ENCODE data around the gene TNNT2. TPM values are rescaled to one million over a fixed set of nuclear protein-coding genes. Genes with fewer than 3 reads are reported as not detected.

Gene TNNT2
- total and polyA plus RNA-seq, 2 of the 8 experiments (the other 6 are each of a cell fraction or from before 2014, with no cell fraction given) = 3.1 to 21.0 TPM

DNA sequence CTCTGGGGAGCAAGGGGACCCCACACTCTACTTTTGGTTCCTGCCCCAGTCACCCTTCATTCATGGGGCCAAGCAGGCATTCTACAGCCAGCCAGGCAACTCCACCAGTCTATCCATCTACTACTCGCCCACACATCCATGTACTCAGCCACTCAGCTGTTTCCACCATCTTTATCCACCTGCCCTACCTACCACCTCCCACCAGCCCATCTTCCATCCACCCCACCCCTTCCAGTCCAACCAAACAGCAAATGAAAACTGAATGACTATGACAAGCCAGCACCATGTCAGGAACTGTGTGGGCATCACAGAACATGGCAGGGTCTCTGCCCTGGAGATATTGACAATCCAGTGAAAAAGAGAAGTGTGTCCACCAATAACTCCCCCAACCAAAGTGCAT, 13.7 kb upstream of the TNNT2 start:
- ChIA-PET POLR2A (ENCODE audit: partially characterized antibody) (interaction anchor here (1.7 to 1.8 kb wide), 2 partner anchors 9 to 14 kb away, joined by 5 read pairs; no protein-coding TSS in a partner anchor), CTCF (ENCODE audit: partially characterized antibody) (interaction anchor here (1.2 to 15.3 kb wide), 5 partner anchors 12 to 57 kb away, joined by 4 to 268 read pairs (median 15); partner anchors contain the start of gene TNNT2)
- H2AK5ac ChIP-seq (ENCODE audit: low read depth, low read length) = no peak overlapping the region; the same call in 1 of the 2 replicates
- H3K27ac ChIP-seq (ENCODE audit: low read depth, low read length) = no peak overlapping the region
- H2BK120ac ChIP-seq (replicated peaks; ENCODE audit: low read depth, low read length) = no peak overlapping the region
- no peak overlapping the region for H2BK20ac ChIP-seq (ENCODE audit: low read length)
- H4K5ac ChIP-seq (ENCODE audit: insufficient read length, low read depth, low read length) = no peak overlapping the region
- H3K56ac ChIP-seq (replicated peaks; ENCODE audit: insufficient read length, low read depth, low read length) = no peak overlapping the region
- H3K23me2 ChIP-seq (ENCODE audit: low read depth, low read length) = 0 out of 2 replicates have a peak, but pooled peaks cover 2% of the 10 kb centered on the region
- H3K4ac ChIP-seq (replicated peaks; ENCODE audit: insufficient read length, low read depth, low read length) = no peak overlapping the region
- H3K4me3 ChIP-seq (ENCODE audit: extremely low read depth in 1 of 4, insufficient read depth in 2 of 4, low read depth in 3 of 4, low read length in 4 of 4) = no peak overlapping the region
- peaks cover 0 to 4% (median 2%) of the 10 kb centered on the region in 4 experiments; a peak in 2 of 8 replicates for H3K36me3 ChIP-seq (ENCODE audit: control insufficient read depth in 2 of 4, insufficient read depth in 4 of 4, low read length in 3 of 4)
- no peak for FAIRE-seq
- no peaks in the 10 kb centered on the region for H3K27me3 ChIP-seq (replicated peaks in 1 of 4; ENCODE audit: control insufficient read depth in 3 of 4, extremely low read depth in 1 of 4, insufficient read depth in 3 of 4, low read length in 3 of 4)
- H2AFZ ChIP-seq (ENCODE audit: low read length) = no peak overlapping the region
- no peaks in the 10 kb centered on the region for H3K9me3 ChIP-seq (ENCODE audit: insufficient read depth in 2 of 2, low read depth in 1 of 2, low read length in 1 of 2)
- H3K23ac ChIP-seq (ENCODE audit: insufficient read length) = no peak overlapping the region
- H2BK15ac ChIP-seq (ENCODE audit: low read length) = no peak overlapping the region
- no peak overlapping the region for H4K8ac ChIP-seq (ENCODE audit: extremely low read depth, insufficient read depth, low read length)
- H3K14ac ChIP-seq (ENCODE audit: insufficient read length) = no peak overlapping the region
- no peak overlapping the region for H3K4me2 ChIP-seq (ENCODE audit: insufficient read depth in 1 of 2, low read depth in 2 of 2, low read length in 2 of 2)
- H2BK5ac ChIP-seq (ENCODE audit: low read depth, low read length) = no peak overlapping the region
- DNase-seq (ENCODE audit: low read depth in 1 of 2, low spot score in 2 of 2) = no peak
- H3K18ac ChIP-seq (ENCODE audit: extremely low read depth, low read length) = no peak overlapping the region
- peaks cover 0 to 11% (median 7%) of the 10 kb centered on the region in 4 experiments; a peak in 5 of 7 replicates for H3K4me1 ChIP-seq (replicated peaks in 1 of 4; ENCODE audit: control insufficient read depth in 3 of 4, insufficient read depth in 4 of 4, low read length in 3 of 4)
- H3K79me2 ChIP-seq (ENCODE audit: control insufficient read depth in 1 of 2, insufficient read depth in 2 of 2, low read length in 2 of 2) = no peaks in the 10 kb centered on the region; a peak in 1 of 4 replicates
- peaks cover 0 to 2% of the 10 kb centered on the region in 2 experiments for H4K20me1 ChIP-seq (replicated peaks in 1 of 2; ENCODE audit: control insufficient read depth in 1 of 2, insufficient read depth in 2 of 2, low read length in 2 of 2)
- no peak overlapping the region for H4K91ac ChIP-seq (replicated peaks; ENCODE audit: insufficient read length, low read length)
- 75% methylated on average over 1 of the region's 1 CpG; no CpG with 5 or more reads in 1 of the 2 experiments for WGBS, 2 experiments (ENCODE audit: extremely low coverage in 1 of 2, insufficient coverage in 1 of 2, insufficient read length in 1 of 2, insufficient replicate concordance in 2 of 2, low coverage in 1 of 2, low lambda C conversion rate in 2 of 2, missing lambda C conversion rate in 1 of 2)
- H3K9ac ChIP-seq (replicated peaks in 1 of 4; ENCODE audit: extremely low read depth in 1 of 4, low read depth in 3 of 4, low read length in 3 of 4) = no peak overlapping the region
- H2BK12ac ChIP-seq (ENCODE audit: low read depth, low read length) = no peak overlapping the region
- peaks cover 5% of the 10 kb centered on the region; the same call in 1 of the 2 replicates for H3K79me1 ChIP-seq (ENCODE audit: low read depth, low read length)
- TF ChIP-seq CHD1 (IDR thresholded peaks at IDR 0.05; ENCODE audit: low read depth, low read length) (no peak), EZH2 (IDR thresholded peaks at IDR 0.05; ENCODE audit: low read depth, low read length, severe bottlenecking) (no peak), CBX5 (IDR thresholded peaks at IDR 0.05; ENCODE audit: low read depth, low read length) (no peak), POU5F1 (IDR thresholded peaks at IDR 0.05; ENCODE audit: low read depth, low read length) (no peak), BRCA1 (IDR thresholded peaks at IDR 0.05; ENCODE audit: low read depth, low read length) (no peak), SP1 (IDR thresholded peaks at IDR 0.05; ENCODE audit: low read depth, low read length) (no peak), SIX5 (IDR thresholded peaks at IDR 0.05; ENCODE audit: low read depth, low read length) (no peak), ZNF274 (IDR thresholded peaks at IDR 0.05; ENCODE audit: borderline replicate concordance, extremely low read depth, low read length) (no peak), RAD21 (IDR thresholded peaks at IDR 0.05 in 1 of 2, conservative IDR thresholded peaks at IDR 0.05 in 1 of 2; ENCODE audit: low read depth in 2 of 2, low read length in 2 of 2) (no peak), CBX8 (IDR thresholded peaks at IDR 0.05; ENCODE audit: borderline replicate concordance, low read depth, low read length) (no peak)
- TF ChIP-seq, protein P1, sequence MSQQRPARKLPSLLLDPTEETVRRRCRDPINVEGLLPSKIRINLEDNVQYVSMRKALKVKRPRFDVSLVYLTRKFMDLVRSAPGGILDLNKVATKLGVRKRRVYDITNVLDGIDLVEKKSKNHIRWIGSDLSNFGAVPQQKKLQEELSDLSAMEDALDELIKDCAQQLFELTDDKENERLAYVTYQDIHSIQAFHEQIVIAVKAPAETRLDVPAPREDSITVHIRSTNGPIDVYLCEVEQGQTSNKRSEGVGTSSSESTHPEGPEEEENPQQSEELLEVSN (IDR thresholded peaks at IDR 0.05) = no peak
- TF ChIP-seq, protein P2, sequence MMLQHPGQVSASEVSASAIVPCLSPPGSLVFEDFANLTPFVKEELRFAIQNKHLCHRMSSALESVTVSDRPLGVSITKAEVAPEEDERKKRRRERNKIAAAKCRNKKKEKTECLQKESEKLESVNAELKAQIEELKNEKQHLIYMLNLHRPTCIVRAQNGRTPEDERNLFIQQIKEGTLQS (IDR thresholded peaks at IDR 0.05; ENCODE audit: insufficient read depth, low read depth, low read length) = no peak

Measured in H1 (cell line).